Posterior vena cava (tissue), 2 donors: Measurements from ENCODE around the gene GALNT5. TPM values are rescaled to one million over a fixed set of nuclear protein-coding genes. Genes with fewer than 3 reads are reported as not detected.
"Not testable (repeated sequence)": the region's sequence is repeated elsewhere in the genome, so short reads cannot be mapped to it uniquely, and the experiment has no call there.

Experiments
- DNase-seq: peaks from one replicate; pipeline ENCODE4 v3.0.0-alpha.2; 2020; ENCODE audit warnings: low spot score
- intact Hi-C, 2 donors: fragments of 100-400 bp; cut with DNase I; formaldehyde crosslinking; loops; one replicate each; pipeline versions ENCODE4 v1.14.1 to v1.14.2; 2022 to 2023
- long read RNA-seq, 2 donors: library from polyadenylated mRNA; unstranded; transcript quantifications; one replicate each; pipeline ENCODE4 v2.0.0, GENCODE V29; 2020 to 2021
- total RNA-seq, 2 donors: library from RNA; stranded (reverse); fragmentation: NEBNext Ultra II Directional; extraction: Animal tissue kit (Norgen Biotek cat#: 25700); gene quantifications; one replicate each; pipeline ENCODE4 v1.2.1, GENCODE V29; 2021
- donor health status: DM: yes; HTN: yes; CAD: no.
- donor health status: DM: yes; HTN: yes; CAD: no.

GALNT5 gene
- total RNA-seq: under 1 TPM; 0.19 TPM
- long read RNA-seq, donor 1: 0 reads
- long read RNA-seq, donor 2: 0 reads

- DNase-seq: no peak
- intact Hi-C loops: loop anchor here in 1 of 2 donors (10.0 kb wide), 1 partner anchor 953 kb away; no protein-coding TSS in a partner anchor
These were observed at the start of gene GALNT5 for GRCh38 chr2:157257312-157258252. GALNT5 (plus strand) TSS chr2:157257705; CDS start chr2:157258083, 378 bp downstream.

DNA sequence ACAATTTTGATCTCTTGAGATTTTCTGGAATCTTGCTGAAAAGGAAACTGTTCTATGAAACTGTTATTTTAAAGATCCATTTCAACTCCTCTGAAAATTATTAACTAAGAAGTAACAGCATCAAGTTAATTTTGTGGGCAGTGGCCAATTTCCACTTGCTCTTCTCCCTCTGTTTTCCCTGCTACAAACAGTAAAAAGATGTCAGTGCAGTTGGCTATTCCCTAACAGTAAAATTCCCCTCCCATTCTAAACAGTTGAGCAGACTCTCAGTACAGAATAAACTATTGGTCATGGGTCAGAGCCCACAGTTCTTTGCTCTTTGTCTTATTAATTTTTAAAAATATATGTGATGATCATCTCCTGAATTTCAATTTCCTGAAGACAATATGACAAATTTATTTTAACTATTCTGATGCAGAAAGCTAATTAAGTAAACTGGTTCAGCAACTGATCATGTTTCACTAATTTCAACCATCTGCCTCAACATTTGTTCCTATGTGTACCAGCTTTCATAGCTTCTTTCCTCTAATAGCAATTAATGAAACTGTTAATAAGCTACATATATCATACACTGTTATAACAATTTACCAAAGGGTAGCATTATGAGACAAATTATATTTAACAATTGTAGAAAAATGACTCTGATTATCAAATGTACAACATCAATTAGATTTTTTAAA lies 41.1 kb upstream of the GALNT5 start:
- intact Hi-C loops: no loop called here
- DNase-seq: no peak

- DNase-seq: no peak
- intact Hi-C loops: no loop called here
These were observed 40.1 kb upstream of the GALNT5 start for GRCh38 chr2:157217409-157217808.

- intact Hi-C loops: no loop called here
- DNase-seq: no peak
These were observed 38.6 kb upstream of the GALNT5 start for GRCh38 chr2:157218911-157219310.

- no peak for DNase-seq
- intact Hi-C loops: no loop called here
These were observed 37.0 kb upstream of the GALNT5 start for GRCh38 chr2:157220502-157220901.

GRCh38 chr2:157221394-157221988 lies 36.0 kb upstream of the GALNT5 start:
- intact Hi-C loops: no loop called here
- no peak for DNase-seq

- no peak for DNase-seq
- intact Hi-C loops: no loop called here
These were observed 33.8 kb upstream of the GALNT5 start for GRCh38 chr2:157223624-157224205.

DNA sequence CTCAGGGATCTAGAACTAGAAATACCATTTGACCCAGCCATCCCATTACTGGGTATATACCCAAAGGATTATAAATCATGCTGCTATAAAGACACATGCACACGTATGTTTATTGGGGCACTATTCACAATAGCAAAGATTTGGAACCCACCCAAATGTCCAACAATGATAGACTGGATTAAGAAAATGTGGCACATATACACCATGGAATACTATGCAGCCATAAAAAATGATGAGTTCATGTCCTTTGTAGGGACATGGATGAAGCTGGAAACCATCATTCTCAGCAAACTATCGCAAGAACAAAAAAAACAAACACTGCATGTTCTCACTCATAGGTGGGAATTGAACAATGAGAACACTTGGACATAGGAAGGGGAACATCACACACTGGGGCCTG lies 33.1 kb upstream of the GALNT5 start:
- intact Hi-C loops, DNase-seq: not testable (repeated sequence)

- intact Hi-C loops: no loop called here
- DNase-seq: no peak
These were observed 29.9 kb upstream of the GALNT5 start for GRCh38 chr2:157227592-157227991.

DNA sequence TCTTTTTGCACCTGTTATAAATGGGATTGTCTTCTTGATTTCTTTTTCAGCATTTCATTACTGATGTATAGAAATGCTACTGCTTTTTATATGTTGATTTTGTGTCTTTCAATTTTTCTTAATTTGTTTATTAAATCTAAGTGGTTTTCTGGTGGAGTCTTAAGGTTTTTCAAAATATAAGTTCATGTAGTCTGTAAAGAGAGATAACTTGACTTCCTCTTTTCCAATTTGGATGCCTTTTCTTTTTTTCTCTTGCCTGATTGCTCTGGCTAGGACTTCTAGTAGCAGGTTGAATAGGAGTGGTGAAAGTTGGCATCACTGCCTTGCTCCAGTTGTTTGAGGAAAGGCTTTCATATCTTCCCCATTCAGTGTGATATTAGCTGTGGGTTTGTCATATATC lies 28.6 kb upstream of the GALNT5 start:
- no peak for DNase-seq
- intact Hi-C loops: no loop called here

- DNase-seq: no peak
These were observed 27.9 kb upstream of the GALNT5 start for GRCh38 chr2:157229572-157229971.

GRCh38 chr2:157231476-157231875 lies 26.0 kb upstream of the GALNT5 start:
- DNase-seq: no peak
- intact Hi-C loops: no loop called here

More at GRCh38 chr2:157229572-157229971, 27.9 kb upstream of the GALNT5 start:
- intact Hi-C loops: no loop called here

DNA sequence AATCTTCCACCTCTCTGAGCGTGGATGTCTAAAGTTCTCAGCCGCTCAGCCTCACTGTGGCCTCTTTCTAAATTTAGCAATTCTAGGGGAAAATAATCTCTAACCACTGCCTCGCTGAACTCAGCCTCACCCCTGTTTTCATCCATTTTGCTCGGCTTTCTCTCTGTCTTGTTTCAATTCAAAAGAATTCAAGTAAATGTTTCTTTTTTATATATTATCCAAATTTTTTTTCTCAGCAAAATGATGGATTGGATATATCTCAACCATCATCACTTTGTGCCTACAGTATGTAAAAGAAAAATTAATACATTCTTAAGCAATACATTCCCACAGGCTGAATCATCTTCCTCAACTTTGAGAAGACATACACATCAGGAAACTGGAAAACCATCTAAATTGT lies 24.0 kb upstream of the GALNT5 start:
- no peak for DNase-seq
- intact Hi-C loops: no loop called here

GRCh38 chr2:157236404-157236803 lies 21.1 kb upstream of the GALNT5 start:
- no peak for DNase-seq
- intact Hi-C loops: no loop called here

DNA sequence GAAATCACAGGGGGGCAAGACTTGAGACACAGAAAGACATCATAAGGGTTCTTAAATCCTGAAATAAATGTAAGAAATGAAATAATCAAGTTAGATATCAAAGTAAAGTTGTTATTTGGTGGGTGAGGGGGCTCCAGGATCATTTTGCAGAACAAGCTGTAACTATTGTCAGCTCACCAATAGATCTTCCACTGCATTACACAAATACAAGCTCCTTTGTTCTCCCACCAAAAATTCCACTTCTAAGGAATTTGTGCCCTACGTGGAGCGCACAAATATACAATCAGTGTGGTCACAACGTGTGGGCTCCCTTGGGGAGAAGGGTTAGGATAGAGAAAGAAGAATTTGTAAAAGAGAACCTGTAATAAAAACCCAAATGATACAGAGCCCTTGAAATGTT lies 19.2 kb upstream of the GALNT5 start:
- no peak for DNase-seq
- intact Hi-C loops: no loop called here

DNA sequence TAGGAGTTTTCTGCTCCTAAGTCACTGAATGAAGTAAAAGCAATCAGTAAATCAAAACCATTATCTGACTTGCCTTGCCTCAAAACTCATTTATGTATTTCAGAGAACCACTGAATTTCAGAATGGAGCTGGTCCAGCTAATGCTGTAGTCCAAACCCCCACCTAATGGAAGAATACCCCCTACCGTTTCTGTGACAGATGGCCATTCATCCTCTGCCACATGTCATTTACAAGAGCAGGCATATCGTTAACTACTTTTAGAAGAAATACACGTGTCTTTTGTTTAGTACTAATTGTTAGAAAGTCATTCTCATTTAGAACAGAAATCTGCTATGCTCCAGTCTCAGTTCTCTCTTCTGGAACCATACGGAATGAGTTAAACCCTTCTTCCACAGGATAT lies 12.8 kb upstream of the GALNT5 start:
- no peak for DNase-seq
- intact Hi-C loops: no loop called here

DNA sequence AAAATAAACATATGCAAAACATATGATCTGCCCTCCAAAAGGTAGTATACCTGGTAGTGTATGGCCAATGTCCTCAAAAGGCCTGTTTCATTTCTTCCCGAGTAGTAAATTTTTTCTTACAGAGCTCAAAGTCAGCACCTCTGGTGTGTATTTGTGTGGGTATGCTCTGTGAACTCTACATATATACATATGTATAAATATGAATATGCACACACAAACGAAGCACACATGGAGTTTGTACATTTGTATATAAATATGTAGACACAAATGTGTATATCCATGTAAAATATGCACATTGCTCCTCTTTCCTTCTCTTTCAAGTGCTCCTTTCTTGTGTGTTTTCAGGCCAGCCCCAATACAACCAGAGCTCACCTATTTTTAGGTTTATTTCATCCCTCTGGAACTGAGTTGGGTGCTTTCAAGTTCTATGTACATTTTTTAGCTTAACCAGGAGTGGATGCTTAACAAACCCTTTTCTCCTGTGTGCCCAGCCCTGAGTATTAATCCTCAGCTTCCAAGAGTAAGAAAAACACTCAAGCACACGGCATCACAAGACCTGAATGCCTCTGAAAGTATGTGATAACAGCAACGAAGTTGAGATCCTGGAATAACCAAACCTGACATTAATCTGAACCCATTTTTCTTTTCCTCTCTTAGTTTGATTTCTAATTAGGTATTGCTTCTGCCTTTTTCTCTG lies 12.2 kb upstream of the GALNT5 start:
- intact Hi-C loops: no loop called here
- DNase-seq: no peak

GRCh38 chr2:157245846-157246764 lies 11.4 kb upstream of the GALNT5 start:
- DNase-seq: no peak
- intact Hi-C loops: no loop called here
